Measurements from ENCODE around the gene SPTSSA. TPM values are rescaled to one million over a fixed set of nuclear protein-coding genes. Genes with fewer than 3 reads are reported as not detected.
A peak's percentile ranks its signal among the peaks of the same experiment; 100 is the strongest.

The SPTSSA gene
- total and polyA plus RNA-seq, 7 donors = 22.8 to 79.3 (median 29.3) TPM

DNA sequence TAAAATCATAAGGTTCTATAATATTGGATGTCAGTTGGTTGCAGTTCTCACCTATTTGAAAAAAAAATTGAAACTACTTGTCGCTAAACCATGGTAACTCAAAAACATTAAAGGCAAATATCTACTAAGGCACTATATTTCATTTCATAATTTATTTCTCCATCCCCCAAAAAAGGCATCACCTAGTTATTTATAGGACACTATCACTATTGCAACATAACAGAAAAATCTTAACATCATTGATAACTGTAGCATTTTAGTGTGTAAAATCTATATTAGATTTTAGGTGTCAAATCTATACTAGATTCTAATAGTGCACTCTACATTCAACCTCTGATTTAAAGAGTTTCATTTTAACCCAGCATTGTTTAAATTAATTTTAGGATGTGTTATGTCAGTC, 1.7 kb downstream of the SPTSSA start:
- Histone ChIP-seq H3K36me3 (peaks cover 0 to 14% (median 5%) of the 10 kb centered on the region in 4 donors), H3K27ac (peak overlapping the region; percentile 89 to 99 (median 96)), H3K27me3 (no peaks in the 10 kb centered on the region), H3K4me3 (peak overlapping the region in 1 of 4 donors; percentile 80), H3K4me1 (peaks cover 0 to 25% (median 19%) of the 10 kb centered on the region in 4 donors), H3K9me3 (no peaks in the 10 kb centered on the region)
- TF ChIP-seq EP300 (IDR thresholded peaks at IDR 0.05) = no peak
- no peak for TF ChIP-seq POLR2AphosphoS5 (IDR thresholded peaks at IDR 0.05)
- no peak for TF ChIP-seq POLR2A (IDR thresholded peaks at IDR 0.05)
- no peak for TF ChIP-seq CTCF (IDR thresholded peaks at IDR 0.05)
- intact Hi-C loops (cut with DNase I) = loop anchor here (5.0 kb wide), 2 partner anchors 77 to 93 kb away; partner anchors contain the start of gene EAPP
- no peak for DNase-seq
- 81 to 93% methylated on average over 1 of the region's 1 CpG for WGBS, 2 donors

DNA sequence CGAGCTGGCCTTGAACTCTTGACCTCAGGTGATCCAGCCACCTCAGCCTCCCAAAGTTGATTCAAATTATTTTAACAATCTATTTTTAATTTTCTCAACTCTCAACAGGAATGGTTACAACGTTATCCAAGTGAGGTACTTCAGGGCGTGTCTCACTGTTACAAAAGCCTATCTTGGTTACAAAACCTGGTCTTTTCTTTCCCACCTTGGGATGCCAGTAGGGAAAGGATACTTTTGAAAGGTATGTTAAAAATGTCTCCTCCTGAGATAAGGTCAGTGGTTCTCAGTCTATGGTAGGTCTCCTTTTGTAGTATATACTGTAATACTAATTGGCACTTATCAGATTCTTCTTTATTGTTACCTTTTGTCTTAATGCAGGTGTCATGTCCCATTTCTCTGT, 4.9 kb downstream of the SPTSSA start:
- Histone ChIP-seq H3K27me3 (no peaks in the 10 kb centered on the region), H3K9me3 (no peaks in the 10 kb centered on the region), H3K27ac (no peak overlapping the region), H3K36me3 (peaks cover 0 to 23% (median 10%) of the 10 kb centered on the region in 4 donors), H3K4me3 (no peak overlapping the region), H3K4me1 (peaks cover 0 to 29% (median 14%) of the 10 kb centered on the region in 4 donors)
- intact Hi-C loops (cut with DNase I) = no loop called here
- WGBS, 2 donors = 63 to 86% methylated on average over 3 of the region's 3 CpGs
- TF ChIP-seq POLR2AphosphoS5 (IDR thresholded peaks at IDR 0.05) (no peak), CTCF (IDR thresholded peaks at IDR 0.05) (no peak), EP300 (IDR thresholded peaks at IDR 0.05) (no peak), POLR2A (IDR thresholded peaks at IDR 0.05) (no peak)
- DNase-seq = no peak

GRCh38 chr14:34453226-34453625, 8.8 kb downstream of the SPTSSA start:
- H3K27ac ChIP-seq = no peak overlapping the region
- H3K4me3 ChIP-seq = no peak overlapping the region
- 67 to 88% methylated on average over 2 of the region's 2 CpGs for WGBS, 2 donors
- H3K36me3 ChIP-seq = peaks cover 0 to 34% (median 12%) of the 10 kb centered on the region in 4 donors
- H3K27me3 ChIP-seq = no peaks in the 10 kb centered on the region
- intact Hi-C loops (cut with DNase I) = no loop called here
- no peak for DNase-seq
- H3K9me3 ChIP-seq = no peaks in the 10 kb centered on the region
- peaks cover 0 to 9% (median 0%) of the 10 kb centered on the region in 4 donors for H3K4me1 ChIP-seq
- TF ChIP-seq POLR2AphosphoS5 (IDR thresholded peaks at IDR 0.05) (no peak), POLR2A (IDR thresholded peaks at IDR 0.05) (no peak), CTCF (IDR thresholded peaks at IDR 0.05) (no peak), EP300 (IDR thresholded peaks at IDR 0.05) (no peak)

DNA sequence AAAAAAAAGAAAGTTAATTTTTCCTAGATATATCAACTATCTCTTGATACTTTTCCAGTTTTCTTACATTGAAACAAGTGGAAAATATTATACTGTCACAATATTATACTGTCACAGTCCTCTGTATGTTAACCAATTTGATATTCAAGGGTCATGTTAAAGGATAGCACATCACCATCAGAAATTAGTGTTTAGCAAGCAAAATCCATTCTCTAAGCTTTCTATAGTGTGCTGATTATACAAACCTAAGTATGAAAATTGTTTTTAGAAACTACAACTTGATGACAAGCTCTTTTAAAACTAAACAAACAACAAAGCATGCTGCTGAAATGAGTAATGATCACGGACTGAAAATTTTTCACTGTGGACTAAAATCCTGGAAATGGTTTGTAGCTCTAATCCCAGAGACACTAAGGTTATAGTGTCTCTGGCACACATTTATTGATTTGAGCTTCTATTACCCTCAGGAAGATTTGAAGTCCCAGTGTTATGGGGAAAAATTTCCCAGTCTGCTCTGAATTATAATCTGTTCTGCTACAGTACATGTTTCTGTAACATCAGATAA, 9.7 kb downstream of the SPTSSA start:
- 24 to 57% methylated on average over 1 of the region's 1 CpG for WGBS, 2 donors
- DNase-seq = no peak
- H3K4me1 ChIP-seq = peaks cover 0 to 9% (median 0%) of the 10 kb centered on the region in 4 donors
- no peak overlapping the region for H3K4me3 ChIP-seq
- H3K36me3 ChIP-seq = peaks cover 0 to 34% (median 12%) of the 10 kb centered on the region in 4 donors
- no peak overlapping the region for H3K27ac ChIP-seq
- intact Hi-C loops (cut with DNase I) = no loop called here
- no peaks in the 10 kb centered on the region for H3K9me3 ChIP-seq
- no peaks in the 10 kb centered on the region for H3K27me3 ChIP-seq
- TF ChIP-seq POLR2A (IDR thresholded peaks at IDR 0.05) = no peak
- TF ChIP-seq POLR2AphosphoS5 (IDR thresholded peaks at IDR 0.05) = no peak
- TF ChIP-seq EP300 (IDR thresholded peaks at IDR 0.05) = no peak
- TF ChIP-seq CTCF (IDR thresholded peaks at IDR 0.05) = no peak

GRCh38 chr14:34450958-34451357, 11.1 kb downstream of the SPTSSA start:
- no peak for DNase-seq
- H3K4me3 ChIP-seq = no peak overlapping the region
- H3K27me3 ChIP-seq = no peaks in the 10 kb centered on the region
- peaks cover 0 to 26% (median 12%) of the 10 kb centered on the region in 4 donors for H3K36me3 ChIP-seq
- no peaks in the 10 kb centered on the region for H3K9me3 ChIP-seq
- no peak overlapping the region for H3K27ac ChIP-seq
- H3K4me1 ChIP-seq = peaks cover 0 to 9% (median 0%) of the 10 kb centered on the region in 4 donors
- intact Hi-C loops (cut with DNase I) = no loop called here
- 11 to 56% methylated on average over 1 of the region's 1 CpG for WGBS, 2 donors
- no peak for TF ChIP-seq POLR2A (IDR thresholded peaks at IDR 0.05)
- TF ChIP-seq CTCF (IDR thresholded peaks at IDR 0.05) = no peak
- TF ChIP-seq EP300 (IDR thresholded peaks at IDR 0.05) = no peak
- TF ChIP-seq POLR2AphosphoS5 (IDR thresholded peaks at IDR 0.05) = no peak

All from sigmoid colon (tissue), 7 donors.